GM23338 (cell line): ENCODE measurements around the gene TNFRSF11A. TPM values are rescaled to one million over a fixed set of nuclear protein-coding genes. Genes with fewer than 3 reads are reported as not detected.

ENCODE experiments used
- ATAC-seq: fragments of 200-7000 bp; cut with Tn5 transposase; 3 replicates; pipeline ENCODE4 v1.9.1; 2020
- DNase-seq: peaks from one replicate; pipeline ENCODE4 v3.0.0-alpha.2; 2015; ENCODE audit warnings: low spot score
- H2AFZ ChIP-seq: fragments of 200-600 bp; sonication (generic); 2 replicates; pipeline ENCODE4 v1.8.0; 2016; ENCODE audit warnings: antibody characterized with exemption, mild to moderate bottlenecking, moderate library complexity
- H3F3A ChIP-seq: fragments of 200-600 bp; sonication (generic); replicated peaks from 2 replicates; pipeline ENCODE4 v1.8.0; 2017; ENCODE audit warnings: antibody characterized with exemption, mixed run types, low read depth
- H3K27ac ChIP-seq: fragments of 200-600 bp; sonication (generic); 2 replicates; pipeline ENCODE4 v1.6.1; 2016; ENCODE audit warnings: low read depth
- H3K27me3 ChIP-seq: fragments of 200-600 bp; sonication (generic); 2 replicates; pipeline ENCODE4 v1.8.0; 2016; ENCODE audit warnings: mild to moderate bottlenecking, mixed run types, moderate library complexity; ENCODE audit not compliant: insufficient read depth
- H3K36me3 ChIP-seq: fragments of 200-600 bp; sonication (generic); 2 replicates; pipeline ENCODE4 v1.8.0; 2016; ENCODE audit warnings: mild to moderate bottlenecking; ENCODE audit not compliant: insufficient read depth
- H3K4me1 ChIP-seq: fragments of 200-600 bp; sonication (generic); 2 replicates; pipeline ENCODE4 v1.8.0; 2016; ENCODE audit warnings: mild to moderate bottlenecking, moderate library complexity; ENCODE audit not compliant: insufficient read depth
- H3K4me2 ChIP-seq: fragments of 200-600 bp; sonication (generic); 2 replicates; pipeline ENCODE4 v1.7.1; 2017; ENCODE audit warnings: mixed run types
- H3K4me3 ChIP-seq: fragments of 200-600 bp; sonication (generic); 2 replicates; pipeline ENCODE4 v1.6.1; 2016; ENCODE audit warnings: mixed run types
- H3K79me2 ChIP-seq: fragments of 200-600 bp; sonication (generic); replicated peaks from 2 replicates; pipeline ENCODE4 v1.8.0; 2017; ENCODE audit warnings: mild to moderate bottlenecking; ENCODE audit not compliant: insufficient read depth
- H3K9me2 ChIP-seq: fragments of 200-600 bp; sonication (generic); 2 replicates; pipeline ENCODE4 v1.8.0; 2017; ENCODE audit not compliant: insufficient read depth
- H4K20me1 ChIP-seq: fragments of 200-600 bp; sonication (generic); replicated peaks from 2 replicates; pipeline ENCODE4 v1.8.0; 2017; ENCODE audit warnings: mild to moderate bottlenecking; ENCODE audit not compliant: insufficient read depth
- H3K27ac Mint-ChIP-seq: 2 replicates; pipeline ENCODE4 v1.8.0; 2020; ENCODE audit warnings: inconsistent platforms, mild to moderate bottlenecking, moderate library complexity, mixed read lengths
- H3K27me3 Mint-ChIP-seq: 3 replicates; pipeline ENCODE4 v1.8.0; 2022; ENCODE audit warnings: low read depth, mild to moderate bottlenecking, moderate library complexity, mixed read lengths, inconsistent platforms; ENCODE audit not compliant: insufficient read depth, poor library complexity
- H3K36me3 Mint-ChIP-seq: 3 replicates; pipeline ENCODE4 v1.8.0; 2021; ENCODE audit warnings: low read depth, mild to moderate bottlenecking, inconsistent platforms, moderate library complexity, mixed read lengths
- H3K4me1 Mint-ChIP-seq: 3 replicates; pipeline ENCODE4 v1.8.0; 2020; ENCODE audit warnings: mild to moderate bottlenecking, inconsistent platforms, mixed read lengths
- H3K4me3 Mint-ChIP-seq: 3 replicates; pipeline ENCODE4 v1.8.0; 2021; ENCODE audit warnings: moderate library complexity, mild to moderate bottlenecking, inconsistent platforms, mixed read lengths
- H3K9me3 Mint-ChIP-seq: 3 replicates; pipeline ENCODE4 v1.8.0; 2020; ENCODE audit warnings: moderate library complexity, mild to moderate bottlenecking, inconsistent platforms, mixed read lengths
- CREB1 ChIP-seq: fragments of 250-450 bp; sonication (Bioruptor Pico); IDR thresholded peaks from 2 replicates; pipeline ENCODE4 v1.5.0; 2020; ENCODE audit warnings: low read depth, mild to moderate bottlenecking, moderate library complexity
- EZH2phosphoT487 ChIP-seq: fragments of 200-600 bp; sonication (generic); IDR thresholded peaks from one replicate; pipeline ENCODE4 v1.8.1; 2018; ENCODE audit warnings: antibody characterized with exemption; ENCODE audit not compliant: unreplicated experiment
- JUNB ChIP-seq: IDR thresholded peaks from one replicate; pipeline ENCODE4 v1.6.1; 2016; ENCODE audit warnings: antibody characterized with exemption; ENCODE audit not compliant: unreplicated experiment
- NANOG ChIP-seq: IDR thresholded peaks from 2 replicates; pipeline ENCODE4 v1.6.1; 2016; ENCODE audit warnings: antibody characterized with exemption, borderline replicate concordance
- POLR2AphosphoS5 ChIP-seq: IDR thresholded peaks from 2 replicates; pipeline ENCODE4 v1.6.1; 2016; ENCODE audit warnings: antibody characterized with exemption, low read depth
- STAT1 ChIP-seq: IDR thresholded peaks from one replicate; pipeline ENCODE4 v1.6.1; 2016; ENCODE audit warnings: antibody characterized with exemption; ENCODE audit not compliant: unreplicated experiment
- ZNF114 ChIP-seq: fragments of 250-450 bp; sonication (Bioruptor Pico); IDR thresholded peaks from 2 replicates; pipeline ENCODE4 v1.5.0; 2020; ENCODE audit warnings: mild to moderate bottlenecking, moderate library complexity
- ZNF331 ChIP-seq: fragments of 250-450 bp; sonication (Bioruptor Pico); IDR thresholded peaks from 2 replicates; pipeline ENCODE4 v1.5.0; 2020; ENCODE audit warnings: low read depth, mild to moderate bottlenecking, moderate library complexity
- ZNF462 ChIP-seq: fragments of 250-450 bp; sonication (Bioruptor Pico); IDR thresholded peaks from 2 replicates; pipeline ENCODE4 v1.5.0; 2020; ENCODE audit warnings: mild to moderate bottlenecking, moderate library complexity
- polyA plus RNA-seq: library from polyadenylated mRNA; unstranded; fragments of >200 nt; fragmentation: Nextera tagmentation; extraction: Ambion mirVana; gene quantifications from 2 replicates; pipeline ENCODE4 v1.2.1, GENCODE V29; 2016
- total RNA-seq: library from RNA; depleted of rRNA; stranded (reverse); fragments of >200 nt; shearing (Covaris generic); gene quantifications from 2 replicates; pipeline ENCODE4 v1.2.3, GENCODE V29; 2014

Gene TNFRSF11A
- total and polyA plus RNA-seq, 2 experiments from 2014 or later, result 3.8 to 7.3 TPM

GRCh38 chr18:62287781-62288664, 37.1 kb upstream of the TNFRSF11A start:
- DNase-seq, result no peak
- no peaks in the 10 kb centered on the region for H3K9me2 ChIP-seq
- Mint-ChIP-seq H3K4me1 (no peaks in the 10 kb centered on the region), H3K36me3 (peaks cover 6% of the 10 kb centered on the region; the same call in 2 of the 3 replicates), H3K9me3 (no peaks in the 10 kb centered on the region), H3K27me3 (no peaks in the 10 kb centered on the region), H3K27ac (no peak overlapping the region), H3K4me3 (no peak overlapping the region)
- H4K20me1 ChIP-seq, result no peaks in the 10 kb centered on the region; the same call in 1 of the 2 replicates
- no peaks in the 10 kb centered on the region for H3K4me1 ChIP-seq
- no peak for ATAC-seq
- no peak overlapping the region for H3K4me2 ChIP-seq
- H3K36me3 ChIP-seq, result 0 out of 2 replicates have a peak, but pooled peaks cover 7% of the 10 kb centered on the region
- H3K27ac ChIP-seq, result no peak overlapping the region
- H3K79me2 ChIP-seq, result no peaks in the 10 kb centered on the region
- no peaks in the 10 kb centered on the region for H3K27me3 ChIP-seq
- no peaks in the 10 kb centered on the region for H3F3A ChIP-seq
- no peak overlapping the region for H3K4me3 ChIP-seq
- no peak for TF ChIP-seq NANOG
- no peak for TF ChIP-seq STAT1
- TF ChIP-seq POLR2AphosphoS5, result no peak
- no peak for TF ChIP-seq CREB1
- no peak for TF ChIP-seq EZH2phosphoT487
- H2AFZ ChIP-seq, result no peak overlapping the region

GRCh38 chr18:62288665-62289008, 36.5 kb upstream of the TNFRSF11A start:
- Histone ChIP-seq H3F3A (no peaks in the 10 kb centered on the region), H3K27me3 (no peaks in the 10 kb centered on the region), H4K20me1 (no peaks in the 10 kb centered on the region; the same call in 1 of the 2 replicates), H3K27ac (no peak overlapping the region), H3K4me1 (no peaks in the 10 kb centered on the region), H3K9me2 (no peaks in the 10 kb centered on the region), H3K4me2 (no peak overlapping the region), H3K79me2 (no peaks in the 10 kb centered on the region), H3K36me3 (peaks cover 7% of the 10 kb centered on the region; the same call in 1 of the 2 replicates), H3K4me3 (no peak overlapping the region), H2AFZ (no peak overlapping the region)
- no peaks in the 10 kb centered on the region for H3K9me3 Mint-ChIP-seq
- no peak overlapping the region for H3K27ac Mint-ChIP-seq
- no peak for DNase-seq
- no peaks in the 10 kb centered on the region for H3K27me3 Mint-ChIP-seq
- H3K4me1 Mint-ChIP-seq, result no peaks in the 10 kb centered on the region
- no peak for ATAC-seq
- no peak overlapping the region for H3K4me3 Mint-ChIP-seq
- H3K36me3 Mint-ChIP-seq, result peaks cover 6% of the 10 kb centered on the region; the same call in 2 of the 3 replicates
- TF ChIP-seq JUNB (no peak), POLR2AphosphoS5 (no peak), CREB1 (no peak), STAT1 (no peak)

- no peak for ATAC-seq
- no peak overlapping the region for H3K4me3 ChIP-seq
- H3K4me3 Mint-ChIP-seq, result no peak overlapping the region
- H3K27ac Mint-ChIP-seq, result no peak overlapping the region
- H3K4me1 Mint-ChIP-seq, result no peaks in the 10 kb centered on the region
- no peaks in the 10 kb centered on the region for H3K79me2 ChIP-seq
- no peak overlapping the region for H3K4me2 ChIP-seq
- peaks cover 7% of the 10 kb centered on the region; the same call in 1 of the 2 replicates for H3K36me3 ChIP-seq
- no peaks in the 10 kb centered on the region for H3F3A ChIP-seq
- no peak for DNase-seq
- no peak overlapping the region for H3K27ac ChIP-seq
- H2AFZ ChIP-seq, result no peak overlapping the region
- no peaks in the 10 kb centered on the region for H3K27me3 ChIP-seq
- H3K9me2 ChIP-seq, result no peaks in the 10 kb centered on the region
- no peaks in the 10 kb centered on the region; the same call in 1 of the 2 replicates for H4K20me1 ChIP-seq
- no peaks in the 10 kb centered on the region for H3K4me1 ChIP-seq
- no peaks in the 10 kb centered on the region for H3K9me3 Mint-ChIP-seq
- H3K27me3 Mint-ChIP-seq, result no peaks in the 10 kb centered on the region
- H3K36me3 Mint-ChIP-seq, result peaks cover 6% of the 10 kb centered on the region; the same call in 2 of the 3 replicates
- TF ChIP-seq NANOG, result no peak
- no peak for TF ChIP-seq ZNF462 (CRISPR knock-in tag)
- no peak for TF ChIP-seq ZNF331 (CRISPR knock-in tag)
- no peak for TF ChIP-seq ZNF114 (CRISPR knock-in tag)
- no peak for TF ChIP-seq POLR2AphosphoS5
- TF ChIP-seq CREB1, result no peak
- no peak for TF ChIP-seq JUNB
- TF ChIP-seq EZH2phosphoT487, result no peak
These were observed 36.1 kb upstream of the TNFRSF11A start for GRCh38 chr18:62289047-62289446.
